Skeletal muscle satellite cell (primary cell): Measurements from ENCODE around the gene MKLN1.
"Not testable (repeated sequence)": the region's sequence is repeated elsewhere in the genome, so short reads cannot be mapped to it uniquely, and the experiment has no call there.

Experiments used
- H3K27me3 ChIP-seq: 2 replicates; pipeline ENCODE4 v1.7.0; 2013; ENCODE audit warnings: low read length; ENCODE audit not compliant: control insufficient read depth, insufficient read depth
- H3K36me3 ChIP-seq: 2 replicates; pipeline ENCODE4 v1.7.0; 2013; ENCODE audit warnings: mild to moderate bottlenecking, control low read depth, low read length; ENCODE audit not compliant: insufficient read depth
- H3K4me1 ChIP-seq: 2 replicates; pipeline ENCODE4 v1.7.0; 2013; ENCODE audit warnings: low read length; ENCODE audit not compliant: control insufficient read depth, insufficient read depth
- H3K4me2 ChIP-seq: 2 replicates; pipeline ENCODE4 v1.7.0; 2013; ENCODE audit warnings: mild to moderate bottlenecking, low read length
- H3K4me3 ChIP-seq: 2 replicates; pipeline ENCODE4 v1.7.0; 2013; ENCODE audit warnings: low read length
- H3K9ac ChIP-seq: 2 replicates; pipeline ENCODE4 v1.7.0; 2013; ENCODE audit warnings: mild to moderate bottlenecking, low read depth, low read length, moderate library complexity
- H3K9me3 ChIP-seq: replicated peaks from 2 replicates; pipeline ENCODE4 v1.7.0; 2013; ENCODE audit warnings: mild to moderate bottlenecking, control low read depth, low read length

The MKLN1 gene

DNA sequence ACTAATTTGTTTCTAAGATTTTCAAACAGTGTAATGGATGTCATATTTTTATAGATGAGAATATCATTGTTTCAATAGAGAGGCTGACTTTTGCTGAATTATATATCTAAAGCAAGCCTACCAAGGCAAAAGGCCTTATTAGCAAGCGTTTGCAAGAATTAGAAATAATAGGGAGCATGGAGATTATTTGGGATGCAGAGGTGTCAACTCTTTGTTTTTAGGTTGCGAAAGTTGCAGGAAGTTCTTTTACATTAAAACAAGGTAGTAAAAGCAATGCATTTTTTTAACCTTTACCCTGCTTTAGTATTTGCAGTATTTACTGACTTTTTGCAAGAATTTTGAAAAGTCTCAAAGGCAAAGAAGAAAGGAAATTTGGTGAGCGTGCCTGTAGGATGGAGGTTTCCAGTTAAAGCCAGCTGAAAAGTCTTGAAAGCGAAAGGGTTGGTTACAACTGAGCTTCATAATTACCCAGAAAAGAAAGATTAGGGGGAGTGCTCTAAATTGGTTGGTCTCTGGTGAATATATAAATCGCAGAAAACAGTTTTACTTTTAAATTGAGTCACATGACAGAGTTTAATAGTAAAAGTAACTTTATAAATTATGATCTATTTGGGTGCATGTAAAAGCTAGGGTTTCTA, 81.6 kb downstream of the MKLN1 start:
- no peak overlapping the region for H3K4me2 ChIP-seq
- H3K9me3 ChIP-seq, result no peaks in the 10 kb centered on the region
- peaks cover 16% of the 10 kb centered on the region for H3K36me3 ChIP-seq
- no peaks in the 10 kb centered on the region for H3K4me1 ChIP-seq
- no peaks in the 10 kb centered on the region for H3K27me3 ChIP-seq
- H3K9ac ChIP-seq, result no peak overlapping the region
- no peak overlapping the region for H3K4me3 ChIP-seq

DNA sequence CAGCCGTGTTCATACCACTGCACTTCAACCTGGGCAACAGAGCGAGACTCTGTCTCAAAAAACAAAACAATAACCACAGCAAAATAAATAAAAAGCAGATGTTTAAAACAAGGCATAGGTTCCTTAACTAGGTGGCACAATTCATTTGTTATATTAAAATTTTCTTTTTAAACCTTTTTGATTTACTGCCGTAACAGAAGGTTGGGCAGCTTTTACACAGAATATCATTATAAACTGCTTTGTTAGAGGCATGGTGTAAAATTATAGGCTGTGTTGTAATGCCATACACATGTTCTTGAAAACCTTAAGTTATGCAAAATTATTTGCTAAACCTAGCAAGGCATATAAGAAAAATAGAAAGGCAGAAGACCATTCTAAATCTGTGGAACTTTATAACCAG, 84.4 kb downstream of the MKLN1 start:
- peaks cover 17% of the 10 kb centered on the region for H3K36me3 ChIP-seq
- H3K9ac ChIP-seq, result no peak overlapping the region
- no peaks in the 10 kb centered on the region for H3K9me3 ChIP-seq
- no peak overlapping the region for H3K4me2 ChIP-seq
- no peaks in the 10 kb centered on the region for H3K4me1 ChIP-seq
- no peak overlapping the region for H3K4me3 ChIP-seq
- no peaks in the 10 kb centered on the region for H3K27me3 ChIP-seq

DNA sequence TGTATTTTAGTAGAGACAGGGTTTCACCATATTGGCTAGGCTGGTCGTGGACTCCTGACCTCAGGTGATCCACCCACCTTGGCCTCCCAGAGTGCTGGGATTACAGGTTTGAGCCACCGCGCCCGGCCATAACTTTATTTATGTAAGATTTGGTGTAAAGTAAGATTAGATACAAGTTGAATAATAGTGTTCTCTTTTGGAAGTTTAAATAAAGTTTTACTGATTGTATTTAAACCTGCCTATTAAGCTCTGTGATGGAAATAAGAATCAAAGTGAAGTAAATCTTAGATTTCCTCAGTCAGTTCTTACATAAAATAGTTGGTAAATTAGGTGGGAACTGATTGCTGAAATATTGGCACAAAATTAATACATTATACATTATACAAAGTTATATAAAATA, 86.0 kb downstream of the MKLN1 start:
- Histone ChIP-seq H3K4me1 (peaks cover 4% of the 10 kb centered on the region), H3K4me2 (no peak overlapping the region), H3K9ac (no peak overlapping the region), H3K36me3 (peaks cover 17% of the 10 kb centered on the region), H3K27me3 (no peaks in the 10 kb centered on the region), H3K9me3 (no peaks in the 10 kb centered on the region), H3K4me3 (no peak overlapping the region)

DNA sequence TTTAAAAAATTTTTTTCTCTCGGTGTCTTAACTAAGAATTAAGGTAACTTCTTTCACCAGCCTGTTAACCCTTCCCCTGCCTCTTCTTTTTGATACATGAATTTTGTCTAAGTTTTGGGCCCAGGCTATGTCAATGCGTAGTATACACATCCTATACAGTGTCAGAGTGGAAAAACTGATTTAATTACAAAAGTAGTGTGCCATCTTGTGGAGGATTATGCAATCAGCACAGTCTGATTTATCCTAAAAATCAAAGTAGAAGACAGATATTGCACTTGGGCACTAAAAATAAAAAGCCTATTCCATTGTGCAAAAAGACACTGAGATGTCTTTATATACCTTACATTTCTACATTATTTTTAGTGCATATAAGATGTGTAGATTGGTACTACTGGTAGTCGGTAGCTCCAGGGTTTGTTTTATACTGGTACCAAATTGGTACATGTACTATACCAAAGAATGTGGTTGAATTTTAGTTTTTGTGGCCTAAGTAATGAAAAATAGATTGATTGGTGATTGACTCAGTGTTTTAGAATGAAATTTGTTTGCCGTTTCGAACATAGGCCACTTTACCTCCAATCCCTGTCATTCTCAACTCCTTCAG, 96.6 kb downstream of the MKLN1 start:
- H3K4me3 ChIP-seq, result no peak overlapping the region
- H3K27me3 ChIP-seq, result no peaks in the 10 kb centered on the region
- no peaks in the 10 kb centered on the region for H3K9me3 ChIP-seq
- H3K4me2 ChIP-seq, result no peak overlapping the region
- H3K36me3 ChIP-seq, result peaks cover 17% of the 10 kb centered on the region
- no peak overlapping the region for H3K9ac ChIP-seq
- H3K4me1 ChIP-seq, result no peaks in the 10 kb centered on the region

DNA sequence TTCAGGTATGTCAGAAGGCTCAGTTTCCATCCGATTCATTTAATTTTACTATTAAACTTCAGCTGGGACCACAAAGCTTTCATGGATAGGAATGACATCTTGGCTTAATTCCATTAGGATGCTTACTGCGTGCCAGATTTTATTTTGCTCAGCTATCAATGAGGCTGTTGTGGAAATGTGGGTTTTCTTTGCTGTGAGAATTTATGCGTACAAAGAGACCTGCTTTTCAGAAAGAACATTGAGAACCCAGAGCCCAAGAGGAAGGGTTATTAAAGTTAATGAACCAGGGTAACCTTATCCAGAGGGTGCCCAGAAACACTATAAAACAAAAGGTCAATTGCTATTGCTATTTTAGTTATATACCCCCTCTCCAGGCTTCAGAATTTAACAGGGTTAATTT, 98.3 kb downstream of the MKLN1 start:
- no peak overlapping the region for H3K9ac ChIP-seq
- no peak overlapping the region for H3K4me2 ChIP-seq

DNA sequence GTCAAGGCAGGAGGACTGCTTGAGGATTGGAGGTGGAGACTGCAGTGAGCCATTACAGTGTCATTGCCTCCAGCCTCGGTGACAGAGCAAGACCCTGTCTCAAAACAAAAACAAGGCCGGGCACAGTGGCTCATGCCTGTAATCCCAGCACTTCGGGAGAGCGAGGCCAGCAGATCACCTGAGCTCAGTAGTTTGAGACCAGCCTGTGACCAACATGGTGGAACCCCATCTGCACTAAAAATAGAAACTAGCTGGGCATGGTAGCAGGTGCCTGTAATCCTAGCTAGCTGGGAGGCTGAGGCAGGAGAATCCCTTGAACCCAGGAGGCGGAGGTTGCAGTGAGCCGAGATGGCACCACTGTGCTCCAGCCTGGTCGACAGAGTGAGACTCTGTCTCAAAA, 103.2 kb downstream of the MKLN1 start:
- not testable (repeated sequence) for H3K4me1 ChIP-seq, H3K9ac ChIP-seq, H3K9me3 ChIP-seq, H3K27me3 ChIP-seq, H3K4me2 ChIP-seq, H3K4me3 ChIP-seq
- peaks cover 23% of the 10 kb centered on the region for H3K36me3 ChIP-seq

More for the DNA sequence above, 98.3 kb downstream of the MKLN1 start:
- H3K4me1 ChIP-seq, result peaks cover 3% of the 10 kb centered on the region
- no peaks in the 10 kb centered on the region for H3K9me3 ChIP-seq
- H3K27me3 ChIP-seq, result no peaks in the 10 kb centered on the region
- H3K4me3 ChIP-seq, result no peak overlapping the region
- peaks cover 23% of the 10 kb centered on the region for H3K36me3 ChIP-seq

DNA sequence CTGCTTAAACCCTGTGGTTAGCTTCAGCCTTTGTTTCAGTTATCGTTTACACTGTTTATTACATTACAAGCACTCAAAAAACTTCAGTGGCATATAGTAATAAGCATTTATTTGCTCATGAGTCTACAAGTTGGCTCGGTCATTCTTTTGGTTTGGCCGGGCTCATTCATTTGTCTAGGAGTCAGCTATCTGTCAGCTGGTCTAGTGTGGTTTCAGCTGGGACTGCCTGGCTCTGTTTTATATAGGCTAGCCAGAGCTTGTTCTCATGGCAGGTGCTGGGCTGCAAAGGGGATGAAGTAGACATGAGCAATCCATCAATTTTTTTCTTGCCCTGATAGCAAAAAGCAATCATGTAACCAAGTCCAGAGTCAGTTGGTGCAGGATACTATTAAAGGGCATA, 103.6 kb downstream of the MKLN1 start:
- Histone ChIP-seq H3K27me3 (no peaks in the 10 kb centered on the region), H3K4me2 (no peak overlapping the region), H3K4me3 (no peak overlapping the region), H3K9me3 (no peaks in the 10 kb centered on the region), H3K4me1 (peaks cover 5% of the 10 kb centered on the region), H3K9ac (no peak overlapping the region), H3K36me3 (peaks cover 23% of the 10 kb centered on the region)

DNA sequence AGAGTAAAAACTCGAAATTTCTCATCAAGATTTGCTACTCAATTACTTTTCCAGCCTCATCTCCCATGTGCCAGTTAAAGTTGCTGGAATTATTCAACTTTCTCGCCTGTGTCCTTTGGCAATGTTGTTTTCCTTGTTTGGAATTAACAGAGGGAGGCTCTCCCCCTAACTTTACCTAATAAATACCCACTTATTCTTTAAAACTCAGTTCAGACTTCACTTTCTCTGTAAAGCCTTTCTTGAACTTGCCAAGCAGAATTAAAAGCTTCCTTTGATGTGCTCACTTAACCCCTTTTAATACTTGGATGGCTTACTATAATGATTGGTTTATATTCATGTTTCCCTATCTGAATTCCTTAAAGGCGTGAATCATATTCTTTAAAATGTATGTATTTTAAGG, 104.1 kb downstream of the MKLN1 start:
- no peaks in the 10 kb centered on the region for H3K27me3 ChIP-seq
- peaks cover 23% of the 10 kb centered on the region for H3K36me3 ChIP-seq
- no peak overlapping the region for H3K4me2 ChIP-seq
- no peaks in the 10 kb centered on the region for H3K9me3 ChIP-seq
- H3K4me1 ChIP-seq, result peaks cover 5% of the 10 kb centered on the region
- H3K9ac ChIP-seq, result no peak overlapping the region
- H3K4me3 ChIP-seq, result no peak overlapping the region

DNA sequence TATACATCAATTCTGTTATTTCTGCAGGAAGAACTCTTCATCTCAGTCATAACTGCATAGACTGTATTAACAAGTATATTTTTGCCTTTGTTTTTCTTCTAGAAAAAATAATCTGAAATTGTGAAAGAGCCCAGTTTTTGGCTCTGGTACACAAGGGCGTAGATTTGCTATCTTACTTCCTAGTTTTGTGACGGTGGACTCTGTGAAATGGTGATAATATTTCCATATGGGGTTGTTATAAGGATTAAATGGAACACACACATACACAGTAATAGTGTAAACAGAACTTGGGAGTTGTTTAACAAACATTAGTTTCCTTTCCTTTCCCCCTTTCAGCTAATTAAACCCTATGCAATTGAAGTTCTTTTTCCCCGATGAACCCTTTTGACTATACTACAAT, 108.7 kb downstream of the MKLN1 start:
- H3K4me2 ChIP-seq, result no peak overlapping the region
- no peak overlapping the region for H3K4me3 ChIP-seq
- peaks cover 13% of the 10 kb centered on the region for H3K36me3 ChIP-seq
- no peak overlapping the region for H3K9ac ChIP-seq
- no peaks in the 10 kb centered on the region for H3K27me3 ChIP-seq
- H3K9me3 ChIP-seq, result no peaks in the 10 kb centered on the region
- H3K4me1 ChIP-seq, result no peaks in the 10 kb centered on the region

DNA sequence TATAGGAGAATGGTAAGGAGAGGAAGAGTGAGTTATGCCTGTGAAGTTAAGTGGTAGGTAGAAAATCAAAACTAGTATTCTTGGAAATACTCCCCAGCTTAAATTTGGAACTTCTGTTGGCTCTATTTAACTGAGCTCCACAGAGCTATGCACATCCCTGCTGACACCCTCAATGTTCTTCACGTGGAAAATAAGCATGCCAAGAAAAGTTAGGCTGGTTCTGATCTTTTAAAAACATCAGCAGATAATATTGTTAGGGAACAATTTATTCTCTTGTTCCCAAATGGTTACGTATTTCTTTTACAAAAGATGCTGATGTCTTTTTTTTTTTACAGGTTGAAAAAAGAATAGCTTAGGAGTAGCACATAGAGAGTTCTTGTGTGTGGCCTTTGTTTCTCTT, 111.3 kb downstream of the MKLN1 start:
- H3K9ac ChIP-seq, result no peak overlapping the region
- no peaks in the 10 kb centered on the region for H3K9me3 ChIP-seq
- peaks cover 21% of the 10 kb centered on the region for H3K36me3 ChIP-seq
- H3K27me3 ChIP-seq, result no peaks in the 10 kb centered on the region
- H3K4me2 ChIP-seq, result no peak overlapping the region
- no peaks in the 10 kb centered on the region for H3K4me1 ChIP-seq
- no peak overlapping the region for H3K4me3 ChIP-seq

DNA sequence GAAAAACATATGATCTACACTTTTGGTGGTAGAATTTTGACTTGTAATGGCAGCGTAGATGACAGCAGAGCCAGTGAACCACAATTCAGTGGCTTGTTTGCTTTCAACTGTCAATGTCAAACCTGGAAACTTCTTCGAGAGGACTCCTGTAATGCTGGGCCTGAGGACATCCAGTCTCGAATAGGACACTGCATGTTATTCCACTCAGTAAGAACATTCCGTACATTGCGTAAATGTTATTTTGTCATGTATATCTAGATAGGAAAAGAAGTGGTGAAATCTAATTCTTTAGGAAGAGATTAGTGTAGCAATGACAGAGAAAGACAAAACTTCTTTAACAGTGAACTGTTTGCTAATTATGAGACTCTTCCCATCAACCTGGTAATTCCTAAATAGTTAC, 115.8 kb downstream of the MKLN1 start:
- Histone ChIP-seq H3K9ac (no peak overlapping the region), H3K36me3 (peaks cover 21% of the 10 kb centered on the region), H3K9me3 (no peaks in the 10 kb centered on the region), H3K27me3 (no peaks in the 10 kb centered on the region), H3K4me2 (no peak overlapping the region), H3K4me1 (no peaks in the 10 kb centered on the region), H3K4me3 (no peak overlapping the region)

DNA sequence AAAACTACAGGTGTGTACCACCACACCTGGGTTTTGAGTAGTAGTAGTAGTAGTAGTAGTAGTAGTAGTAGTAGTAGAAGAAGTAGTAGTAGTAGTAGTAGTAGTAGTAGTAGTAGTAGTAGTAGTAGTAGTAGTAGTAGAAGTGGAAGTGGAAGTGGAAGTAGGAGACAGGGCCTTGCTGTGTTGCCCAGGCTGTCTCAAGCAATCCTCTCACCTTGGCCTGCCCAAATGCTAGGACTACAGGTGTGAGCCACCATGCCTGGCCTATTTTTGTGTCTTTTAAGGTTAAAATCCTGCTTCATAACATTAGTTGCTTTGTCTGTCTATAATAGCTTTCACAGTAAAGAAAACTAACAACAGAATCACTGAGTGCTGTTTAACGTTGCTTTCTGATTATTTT, 117.0 kb downstream of the MKLN1 start:
- H3K4me1 ChIP-seq, result no peaks in the 10 kb centered on the region
- no peak overlapping the region for H3K4me2 ChIP-seq
- H3K27me3 ChIP-seq, result no peaks in the 10 kb centered on the region
- no peak overlapping the region for H3K9ac ChIP-seq
- no peak overlapping the region for H3K4me3 ChIP-seq
- peaks cover 17% of the 10 kb centered on the region for H3K36me3 ChIP-seq
- H3K9me3 ChIP-seq, result no peaks in the 10 kb centered on the region
